ENCODE measurements around the gene OR52D1. TPM values are rescaled to one million over a fixed set of nuclear protein-coding genes. Genes with fewer than 3 reads are reported as not detected.

The OR52D1 gene
- total and polyA plus RNA-seq, 7 donors = not detected

DNA sequence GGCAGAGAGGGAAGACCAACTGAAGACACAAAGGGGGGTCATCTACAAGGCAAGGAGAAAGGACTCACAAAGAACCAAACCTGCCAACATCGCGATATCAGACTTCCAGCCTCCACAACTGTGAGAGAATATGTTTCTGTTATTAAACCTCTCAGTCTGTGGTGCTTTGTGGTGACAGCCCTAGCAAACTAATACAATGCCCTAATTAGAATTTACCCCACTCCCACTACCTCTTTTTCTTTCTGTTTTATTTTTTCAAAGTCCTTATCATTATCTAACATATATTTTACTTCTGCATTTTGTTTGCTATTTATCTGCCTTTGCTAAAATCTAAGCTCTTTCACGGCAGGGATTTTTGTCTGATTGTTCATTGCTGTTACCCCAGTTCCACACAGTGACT is 2.5 kb upstream of the OR52D1 start:
- Histone ChIP-seq H3K9me3 (no peaks in the 10 kb centered on the region), H3K27ac (no peak overlapping the region), H3K27me3 (ENCODE audit: insufficient read depth in 3 of 3, low read length in 2 of 3) (no peaks in the 10 kb centered on the region), H3K36me3 (ENCODE audit: insufficient read depth in 1 of 2, low read depth in 1 of 2) (no peaks in the 10 kb centered on the region), H3K4me1 (no peaks in the 10 kb centered on the region), H3K4me3 (no peak overlapping the region)
- TF ChIP-seq, protein P1, sequence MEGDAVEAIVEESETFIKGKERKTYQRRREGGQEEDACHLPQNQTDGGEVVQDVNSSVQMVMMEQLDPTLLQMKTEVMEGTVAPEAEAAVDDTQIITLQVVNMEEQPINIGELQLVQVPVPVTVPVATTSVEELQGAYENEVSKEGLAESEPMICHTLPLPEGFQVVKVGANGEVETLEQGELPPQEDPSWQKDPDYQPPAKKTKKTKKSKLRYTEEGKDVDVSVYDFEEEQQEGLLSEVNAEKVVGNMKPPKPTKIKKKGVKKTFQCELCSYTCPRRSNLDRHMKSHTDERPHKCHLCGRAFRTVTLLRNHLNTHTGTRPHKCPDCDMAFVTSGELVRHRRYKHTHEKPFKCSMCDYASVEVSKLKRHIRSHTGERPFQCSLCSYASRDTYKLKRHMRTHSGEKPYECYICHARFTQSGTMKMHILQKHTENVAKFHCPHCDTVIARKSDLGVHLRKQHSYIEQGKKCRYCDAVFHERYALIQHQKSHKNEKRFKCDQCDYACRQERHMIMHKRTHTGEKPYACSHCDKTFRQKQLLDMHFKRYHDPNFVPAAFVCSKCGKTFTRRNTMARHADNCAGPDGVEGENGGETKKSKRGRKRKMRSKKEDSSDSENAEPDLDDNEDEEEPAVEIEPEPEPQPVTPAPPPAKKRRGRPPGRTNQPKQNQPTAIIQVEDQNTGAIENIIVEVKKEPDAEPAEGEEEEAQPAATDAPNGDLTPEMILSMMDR (IDR thresholded peaks at IDR 0.05) = no peak
- ATAC-seq (no peak), DNase-seq (no peak)
- WGBS, 3 donors = 89 to 91% (median 90%) methylated on average over 3 of the region's 3 CpGs
- intact Hi-C loops (cut with DNase I) = no loop called here

DNA sequence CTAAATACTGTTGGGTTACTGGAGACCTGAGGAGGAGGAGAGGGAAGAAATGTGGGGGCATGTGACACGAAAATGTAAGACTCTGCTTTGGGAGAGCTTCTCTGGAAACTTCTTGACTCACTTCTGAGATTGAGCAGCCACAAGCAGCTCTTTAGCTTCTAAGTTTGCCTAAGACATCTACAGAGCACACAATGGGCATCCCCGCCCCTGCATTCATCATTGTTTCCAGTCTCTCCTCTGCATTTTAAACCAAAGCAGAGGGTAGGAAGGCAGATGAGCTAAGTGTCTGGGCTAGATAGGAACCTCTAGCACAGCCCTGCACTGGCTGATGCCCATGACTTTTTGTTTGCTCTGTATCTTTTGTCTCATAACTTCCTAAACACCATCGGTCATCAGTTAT is 2.1 kb upstream of the OR52D1 start:
- Histone ChIP-seq H3K27ac (no peak overlapping the region), H3K36me3 (ENCODE audit: insufficient read depth in 1 of 2, low read depth in 1 of 2) (no peaks in the 10 kb centered on the region), H3K4me1 (no peaks in the 10 kb centered on the region), H3K9me3 (no peaks in the 10 kb centered on the region), H3K27me3 (ENCODE audit: insufficient read depth in 3 of 3, low read length in 2 of 3) (no peaks in the 10 kb centered on the region), H3K4me3 (no peak overlapping the region)
- intact Hi-C loops (cut with DNase I) = no loop called here
- no peak for DNase-seq
- TF ChIP-seq, protein P1 (IDR thresholded peaks at IDR 0.05) = no peak
- no peak for ATAC-seq
- 77 to 81% (median 78%) methylated on average over 3 of the region's 3 CpGs for WGBS, 3 donors

DNA sequence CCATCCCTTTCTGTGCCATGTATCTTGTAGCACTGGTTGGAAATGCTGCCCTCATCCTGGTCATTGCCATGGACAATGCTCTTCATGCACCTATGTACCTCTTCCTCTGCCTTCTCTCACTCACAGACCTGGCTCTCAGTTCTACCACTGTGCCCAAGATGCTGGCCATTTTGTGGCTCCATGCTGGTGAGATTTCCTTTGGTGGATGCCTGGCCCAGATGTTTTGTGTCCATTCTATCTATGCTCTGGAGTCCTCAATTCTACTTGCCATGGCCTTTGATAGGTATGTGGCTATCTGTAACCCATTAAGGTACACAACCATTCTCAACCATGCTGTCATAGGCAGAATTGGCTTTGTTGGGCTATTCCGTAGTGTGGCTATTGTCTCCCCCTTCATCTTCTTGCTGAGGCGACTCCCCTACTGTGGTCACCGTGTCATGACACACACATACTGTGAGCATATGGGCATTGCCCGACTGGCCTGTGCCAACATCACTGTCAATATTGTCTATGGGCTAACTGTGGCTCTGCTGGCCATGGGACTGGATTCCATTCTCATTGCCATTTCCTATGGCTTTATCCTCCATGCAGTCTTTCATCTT is 414 bp downstream of the OR52D1 start:
- intact Hi-C loops (cut with DNase I) = no loop called here
- TF ChIP-seq, protein P1 (IDR thresholded peaks at IDR 0.05) = no peak
- ATAC-seq = no peak
- Histone ChIP-seq H3K36me3 (ENCODE audit: insufficient read depth in 1 of 2, low read depth in 1 of 2) (no peaks in the 10 kb centered on the region), H3K4me3 (no peak overlapping the region), H3K9me3 (no peaks in the 10 kb centered on the region), H3K27me3 (ENCODE audit: insufficient read depth in 3 of 3, low read length in 2 of 3) (no peaks in the 10 kb centered on the region), H3K4me1 (no peaks in the 10 kb centered on the region), H3K27ac (no peak overlapping the region)
- no peak for DNase-seq
- WGBS, 3 donors = 91 to 95% (median 94%) methylated on average over 4 of the region's 4 CpGs

DNA sequence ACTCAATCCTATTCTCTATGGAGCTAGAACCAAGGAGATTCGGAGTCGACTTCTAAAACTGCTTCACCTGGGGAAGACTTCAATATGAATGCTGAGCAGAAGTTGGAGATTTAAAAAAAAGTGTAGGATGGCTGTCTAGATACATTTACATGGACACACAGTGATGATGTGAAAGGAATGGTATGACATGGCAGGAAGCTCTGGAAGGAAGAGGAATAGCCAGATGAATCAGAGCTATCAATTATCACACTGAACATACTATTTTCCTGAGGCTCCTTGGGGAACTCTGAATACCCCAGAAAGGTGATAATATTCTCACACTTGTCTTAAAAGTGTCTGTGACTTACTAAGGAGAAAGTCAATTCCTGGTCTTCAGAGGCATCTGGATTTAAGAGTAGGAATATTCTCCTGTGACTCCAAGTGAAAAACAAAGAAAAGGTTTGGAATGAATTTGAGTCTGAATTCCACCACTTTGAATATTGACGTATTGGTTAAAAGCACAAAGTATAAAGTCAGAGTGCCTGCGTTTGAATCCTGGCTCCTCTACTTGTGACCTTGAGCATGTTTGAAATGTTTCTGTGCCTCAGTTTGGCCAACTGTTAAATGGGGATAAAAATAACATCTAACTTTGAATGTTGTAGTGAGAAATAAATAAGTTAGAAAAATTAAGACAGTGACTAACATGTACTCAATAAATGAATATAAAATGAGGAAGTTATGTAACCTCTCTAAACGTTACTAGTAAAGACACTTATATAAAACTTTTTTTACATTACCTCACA is 1.3 kb downstream of the OR52D1 start:
- intact Hi-C loops (cut with DNase I) = no loop called here
- 49 to 53% (median 52%) methylated on average over 5 of the region's 5 CpGs for WGBS, 3 donors
- Histone ChIP-seq H3K27me3 (ENCODE audit: insufficient read depth in 3 of 3, low read length in 2 of 3) (no peaks in the 10 kb centered on the region), H3K27ac (no peak overlapping the region), H3K36me3 (ENCODE audit: insufficient read depth in 1 of 2, low read depth in 1 of 2) (no peaks in the 10 kb centered on the region), H3K9me3 (no peaks in the 10 kb centered on the region), H3K4me1 (no peaks in the 10 kb centered on the region), H3K4me3 (no peak overlapping the region)
- ATAC-seq (no peak), DNase-seq (no peak)
- TF ChIP-seq, protein P1 (IDR thresholded peaks at IDR 0.05) = no peak
